ENCODE measurements around the gene RSPH6A. TPM values are rescaled to one million over a fixed set of nuclear protein-coding genes. Genes with fewer than 3 reads are reported as not detected.
A peak's percentile ranks its signal among the peaks of the same experiment; 100 is the strongest.

RSPH6A gene
- total RNA-seq, 2 experiments from 2014 or later = 0.17 to 0.25 TPM

- Histone ChIP-seq H3K9me3 (ENCODE audit: control insufficient read depth in 1 of 2, insufficient read depth in 1 of 2, low read length in 2 of 2) (no peaks in the 10 kb centered on the region), H3K27me3 (ENCODE audit: control insufficient read depth in 1 of 2, insufficient read depth in 2 of 2, low read length in 2 of 2) (peaks cover 7 to 13% of the 10 kb centered on the region in 2 experiments), H3K4me1 (ENCODE audit: insufficient read depth, low read length) (peaks cover 25% of the 10 kb centered on the region), H3K4me3 (ENCODE audit: low read length) (no peak overlapping the region), H3K27ac (ENCODE audit: low read depth in 1 of 2, low read length in 2 of 2) (no peak overlapping the region), H3K36me3 (ENCODE audit: insufficient read depth, low read length) (peaks cover 15% of the 10 kb centered on the region)
- ATAC-seq (ENCODE audit: poor library complexity) (no peak), DNase-seq (peak in 1 of 14 experiments; percentile 55)
- Mint-ChIP-seq H3K4me1 (ENCODE audit: low read depth) (peaks cover 6% of the 10 kb centered on the region), H3K27me3 (peaks cover 25% of the 10 kb centered on the region), H3K27ac (no peak overlapping the region), H3K9me3 (no peaks in the 10 kb centered on the region), H3K36me3 (ENCODE audit: low read depth) (peaks cover 12% of the 10 kb centered on the region), H3K4me3 (no peak overlapping the region)
- no peak for TF ChIP-seq CTCF (IDR thresholded peaks at IDR 0.05)
- intact Hi-C loops (cut with DNase I, micrococcal nuclease) = loop anchor here (1.0 to 5.0 kb wide), 5 partner anchors 46 to 201 kb away; partner anchors contain the start of genes FOXA3 (in 1 of the 2) and SYMPK (in 1 of the 2)
- ChIA-PET CTCF (interaction anchor here (0.6 to 2.6 kb wide), 31 partner anchors 9 to 1173 kb away, joined by 3 to 27 read pairs (median 4); partner anchors contain the start of genes CCDC61, DMWD, FOXA3 and IRF2BP1), POLR2A (interaction anchor here (0.6 to 1.4 kb wide), 2 partner anchors 47 to 86 kb away, joined by 5 to 8 read pairs; partner anchors contain the start of genes MYPOP and SYMPK)
Measured at GRCh38 chr19:45816236-45817009, 1.3 kb upstream of the RSPH6A start.

GRCh38 chr19:45815481-45816216, 541 bp upstream of the RSPH6A start:
- ATAC-seq (ENCODE audit: poor library complexity) (no peak), DNase-seq (peak in 1 of 14 experiments; percentile 23)
- Mint-ChIP-seq H3K27ac (no peak overlapping the region), H3K9me3 (no peaks in the 10 kb centered on the region), H3K27me3 (peaks cover 25% of the 10 kb centered on the region), H3K36me3 (ENCODE audit: low read depth) (peaks cover 11% of the 10 kb centered on the region), H3K4me3 (no peak overlapping the region), H3K4me1 (ENCODE audit: low read depth) (peaks cover 6% of the 10 kb centered on the region)
- Histone ChIP-seq H3K9me3 (ENCODE audit: control insufficient read depth in 1 of 2, insufficient read depth in 1 of 2, low read length in 2 of 2) (no peaks in the 10 kb centered on the region), H3K27ac (ENCODE audit: low read depth in 1 of 2, low read length in 2 of 2) (no peak overlapping the region), H3K27me3 (ENCODE audit: control insufficient read depth in 1 of 2, insufficient read depth in 2 of 2, low read length in 2 of 2) (peaks cover 7 to 13% of the 10 kb centered on the region in 2 experiments), H3K4me1 (ENCODE audit: insufficient read depth, low read length) (peaks cover 25% of the 10 kb centered on the region), H3K36me3 (ENCODE audit: insufficient read depth, low read length) (peaks cover 7% of the 10 kb centered on the region), H3K4me3 (ENCODE audit: low read length) (peak overlapping the region; percentile 8)
- intact Hi-C loops (cut with DNase I, micrococcal nuclease) = loop anchor here (2.0 to 5.0 kb wide), 4 partner anchors 47 to 202 kb away; partner anchors contain the start of genes FOXA3 (in 1 of the 2) and SYMPK (in 1 of the 2)
- ChIA-PET POLR2A (interaction anchor here (1.9 kb wide), 1 partner anchor 23 kb away, joined by 8 read pairs; the partner anchor contains the start of gene DMWD), CTCF (no interaction called here)
- TF ChIP-seq CTCF (IDR thresholded peaks at IDR 0.05) = no peak

- CTCF ChIA-PET = no interaction called here
- no peak overlapping the region for H3K27ac ChIP-seq (ENCODE audit: low read depth in 1 of 2, low read length in 2 of 2)
- intact Hi-C loops (cut with DNase I, micrococcal nuclease) = no loop called here
- H3K4me1 ChIP-seq (ENCODE audit: insufficient read depth, low read length) = peaks cover 27% of the 10 kb centered on the region
- no peak overlapping the region for H3K4me3 ChIP-seq (ENCODE audit: low read length)
- POLR2A ChIA-PET = interaction anchor here (0.8 to 1.9 kb wide), 2 partner anchors 22 to 50 kb away, joined by 3 to 8 read pairs; partner anchors contain the start of genes DMWD and FOXA3
- Mint-ChIP-seq H3K9me3 (no peaks in the 10 kb centered on the region), H3K36me3 (ENCODE audit: low read depth) (peaks cover 5% of the 10 kb centered on the region), H3K4me1 (ENCODE audit: low read depth) (peaks cover 6% of the 10 kb centered on the region), H3K27me3 (peaks cover 25% of the 10 kb centered on the region), H3K4me3 (no peak overlapping the region), H3K27ac (no peak overlapping the region)
- DNase-seq (no peak), ATAC-seq (ENCODE audit: poor library complexity) (no peak)
- H3K27me3 ChIP-seq (ENCODE audit: control insufficient read depth in 1 of 2, insufficient read depth in 2 of 2, low read length in 2 of 2) = peaks cover 7 to 13% of the 10 kb centered on the region in 2 experiments
- H3K9me3 ChIP-seq (ENCODE audit: control insufficient read depth in 1 of 2, insufficient read depth in 1 of 2, low read length in 2 of 2) = no peaks in the 10 kb centered on the region
- TF ChIP-seq CTCF (IDR thresholded peaks at IDR 0.05) = no peak
- peaks cover 3% of the 10 kb centered on the region for H3K36me3 ChIP-seq (ENCODE audit: insufficient read depth, low read length)
Measured at GRCh38 chr19:45814166-45814780, 835 bp downstream of the RSPH6A start.

Data from CD4-positive, alpha-beta T cell (primary cell).